ENCODE results near the gene SLC38A2. TPM values are rescaled to one million over a fixed set of nuclear protein-coding genes. Genes with fewer than 3 reads are reported as not detected.
A peak's percentile ranks its signal among the peaks of the same experiment; 100 is the strongest.

The SLC38A2 gene
- total RNA-seq, 4 donors from 2014 or later, result 104 to 300 (median 229) TPM

GRCh38 chr12:46351138-46351537, 21.4 kb downstream of the SLC38A2 start:
- intact Hi-C loops (cut with DNase I; ENCODE audit: low total_unique reads) (no loop called here), in situ Hi-C loops (cut with MboI; ENCODE audit: low pct_ligation_motif_present in 1 of 4, low pct_unique_long_range_greater_than_20kb in 1 of 4, low sequenced_read_pairs in 3 of 4) (loop anchor here in 3 of 4 donors (10.0 to 25.0 kb wide), 3 partner anchors 311 to 586 kb away; no protein-coding TSS in a partner anchor)
- H3K36me3 ChIP-seq, result no peaks in the 10 kb centered on the region
- H3K9me3 ChIP-seq, result no peaks in the 10 kb centered on the region
- H3K4me3 ChIP-seq, result no peak overlapping the region
- H3K4me1 ChIP-seq, result no peaks in the 10 kb centered on the region
- no peak overlapping the region for H3K27ac ChIP-seq
- WGBS, 2 donors (ENCODE audit: low coverage in 1 of 2), result 84 to 90% methylated on average over 1 of the region's 1 CpG
- TF ChIP-seq POLR2A (IDR thresholded peaks at IDR 0.05), result no peak
- no peak for TF ChIP-seq POLR2AphosphoS5 (IDR thresholded peaks at IDR 0.05)
- no peak for TF ChIP-seq EP300 (IDR thresholded peaks at IDR 0.05; ENCODE audit: low read depth)
- TF ChIP-seq CTCF (IDR thresholded peaks at IDR 0.05), result no peak
- DNase-seq, result no peak
- H3K27me3 ChIP-seq, result no peaks in the 10 kb centered on the region

GRCh38 chr12:46349253-46349652, 23.3 kb downstream of the SLC38A2 start:
- in situ Hi-C loops (cut with MboI; ENCODE audit: low pct_ligation_motif_present in 1 of 4, low pct_unique_long_range_greater_than_20kb in 1 of 4, low sequenced_read_pairs in 3 of 4), result loop anchor here (10.0 to 25.0 kb wide), 3 partner anchors 588 to 676 kb away; no protein-coding TSS in a partner anchor

GRCh38 chr12:46343118-46343852, 29.3 kb downstream of the SLC38A2 start:
- Histone ChIP-seq H3K4me3 (no peak overlapping the region), H3K27ac (no peak overlapping the region), H3K9me3 (no peaks in the 10 kb centered on the region), H3K36me3 (no peaks in the 10 kb centered on the region), H3K27me3 (no peaks in the 10 kb centered on the region), H3K4me1 (no peaks in the 10 kb centered on the region)
- in situ Hi-C loops (cut with MboI; ENCODE audit: low pct_ligation_motif_present in 1 of 4, low pct_unique_long_range_greater_than_20kb in 1 of 4, low sequenced_read_pairs in 3 of 4), result loop anchor here (10.0 to 25.0 kb wide), 3 partner anchors 594 to 682 kb away; no protein-coding TSS in a partner anchor
- intact Hi-C loops (cut with DNase I; ENCODE audit: low total_unique reads), result no loop called here
- TF ChIP-seq EP300 (IDR thresholded peaks at IDR 0.05; ENCODE audit: low read depth), result no peak
- TF ChIP-seq CTCF (IDR thresholded peaks at IDR 0.05), result no peak
- no peak for DNase-seq
- WGBS, 2 donors (ENCODE audit: low coverage in 1 of 2), result 80 to 85% methylated on average over 1 to 3 of the region's 3 CpGs

More at GRCh38 chr12:46349253-46349652, 23.3 kb downstream of the SLC38A2 start:
- no peaks in the 10 kb centered on the region for H3K9me3 ChIP-seq
- no peak for TF ChIP-seq POLR2AphosphoS5 (IDR thresholded peaks at IDR 0.05)
- TF ChIP-seq CTCF (IDR thresholded peaks at IDR 0.05), result no peak
- TF ChIP-seq POLR2A (IDR thresholded peaks at IDR 0.05), result no peak
- TF ChIP-seq EP300 (IDR thresholded peaks at IDR 0.05; ENCODE audit: low read depth), result no peak
- H3K36me3 ChIP-seq, result no peaks in the 10 kb centered on the region
- no peaks in the 10 kb centered on the region for H3K27me3 ChIP-seq
- no peak for DNase-seq
- no peaks in the 10 kb centered on the region for H3K4me1 ChIP-seq
- H3K4me3 ChIP-seq, result no peak overlapping the region
- H3K27ac ChIP-seq, result no peak overlapping the region
- intact Hi-C loops (cut with DNase I; ENCODE audit: low total_unique reads), result no loop called here
- 54 to 55% methylated on average over 2 of the region's 2 CpGs for WGBS, 2 donors (ENCODE audit: low coverage in 1 of 2)

- Histone ChIP-seq H3K9me3 (no peaks in the 10 kb centered on the region), H3K27me3 (no peaks in the 10 kb centered on the region), H3K4me3 (no peak overlapping the region), H3K4me1 (no peaks in the 10 kb centered on the region), H3K27ac (no peak overlapping the region), H3K36me3 (no peaks in the 10 kb centered on the region)
- no peak for TF ChIP-seq POLR2AphosphoS5 (IDR thresholded peaks at IDR 0.05)
- no peak for TF ChIP-seq POLR2A (IDR thresholded peaks at IDR 0.05)
- TF ChIP-seq CTCF (IDR thresholded peaks at IDR 0.05), result peak; percentile 41 to 54 (median 53)
- DNase-seq, result peak; percentile 15
- WGBS, 2 donors (ENCODE audit: low coverage in 1 of 2), result 50 to 68% methylated on average over 3 of the region's 3 CpGs
- in situ Hi-C loops (cut with MboI; ENCODE audit: low pct_ligation_motif_present in 1 of 4, low pct_unique_long_range_greater_than_20kb in 1 of 4, low sequenced_read_pairs in 3 of 4), result loop anchor here (10.0 to 25.0 kb wide), 3 partner anchors 595 to 682 kb away; no protein-coding TSS in a partner anchor
- intact Hi-C loops (cut with DNase I; ENCODE audit: low total_unique reads), result no loop called here
These were observed 30.0 kb downstream of the SLC38A2 start for GRCh38 chr12:46342562-46343033.

Measured in transverse colon (tissue), 4 donors.